ENCODE data around the gene CST7. TPM values are rescaled to one million over a fixed set of nuclear protein-coding genes. Genes with fewer than 3 reads are reported as not detected.

CST7 gene
- polyA plus RNA-seq, 2 of the 4 experiments (the other 2 are of a cell fraction), result not detected

GRCh38 chr20:24981282-24981681 lies 32.2 kb downstream of the CST7 start:
- Histone ChIP-seq H3K4me3 (no peak overlapping the region), H3K9me3 (peaks cover 19% of the 10 kb centered on the region), H3K27ac (no peak overlapping the region), H3K4me2 (no peak overlapping the region), H3K4me1 (no peaks in the 10 kb centered on the region)
- WGBS (ENCODE audit: missing lambda C conversion rate), result 89% methylated on average over 4 of the region's 4 CpGs
- ChIA-PET POLR2A (no interaction called here), CTCF (interaction anchor here (0.9 kb wide), 1 partner anchor 12 kb away, joined by 3 read pairs; no protein-coding TSS in a partner anchor)
- FAIRE-seq (no peak), DNase-seq (ENCODE audit: low read depth in 1 of 2, low spot score in 1 of 2) (no peak), ATAC-seq (no peak)
- TF ChIP-seq FOXS1 (CRISPR knock-in tag; IDR thresholded peaks at IDR 0.05) (no peak), SREBF2 (IDR thresholded peaks at IDR 0.05) (no peak), JUN (IDR thresholded peaks at IDR 0.05) (no peak), RCOR1 (IDR thresholded peaks at IDR 0.05; ENCODE audit: low read depth, low read length) (no peak), FOSB (CRISPR knock-in tag; IDR thresholded peaks at IDR 0.05) (no peak), ZC3H11A (IDR thresholded peaks at IDR 0.05) (no peak), HOXB13 (CRISPR knock-in tag; IDR thresholded peaks at IDR 0.05; ENCODE audit: low read depth) (no peak), USF2 (IDR thresholded peaks at IDR 0.05) (no peak), POLR2A (IDR thresholded peaks at IDR 0.05; ENCODE audit: low read length) (no peak), NFE2L2 (conservative IDR thresholded peaks at IDR 0.05; ENCODE audit: low read length) (no peak), EP300 (IDR thresholded peaks at IDR 0.05) (no peak)
- TF ChIP-seq, protein P1, sequence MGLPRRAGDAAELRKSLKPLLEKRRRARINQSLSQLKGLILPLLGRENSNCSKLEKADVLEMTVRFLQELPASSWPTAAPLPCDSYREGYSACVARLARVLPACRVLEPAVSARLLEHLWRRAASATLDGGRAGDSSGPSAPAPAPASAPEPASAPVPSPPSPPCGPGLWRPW (IDR thresholded peaks at IDR 0.05), result no peak
- TF ChIP-seq, protein P2, sequence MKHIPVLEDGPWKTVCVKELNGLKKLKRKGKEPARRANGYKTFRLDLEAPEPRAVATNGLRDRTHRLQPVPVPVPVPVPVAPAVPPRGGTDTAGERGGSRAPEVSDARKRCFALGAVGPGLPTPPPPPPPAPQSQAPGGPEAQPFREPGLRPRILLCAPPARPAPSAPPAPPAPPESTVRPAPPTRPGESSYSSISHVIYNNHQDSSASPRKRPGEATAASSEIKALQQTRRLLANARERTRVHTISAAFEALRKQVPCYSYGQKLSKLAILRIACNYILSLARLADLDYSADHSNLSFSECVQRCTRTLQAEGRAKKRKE (CRISPR knock-in tag; IDR thresholded peaks at IDR 0.05; ENCODE audit: low read depth), result no peak

GRCh38 chr20:24981790-24982189 lies 32.7 kb downstream of the CST7 start:
- POLR2A ChIA-PET, result no interaction called here
- H3K4me2 ChIP-seq, result no peak overlapping the region
- FAIRE-seq (no peak), DNase-seq (ENCODE audit: low read depth in 1 of 2, low spot score in 1 of 2) (no peak), ATAC-seq (no peak)
- no peak overlapping the region for H3K27ac ChIP-seq
- no peak for TF ChIP-seq FOSB (CRISPR knock-in tag; IDR thresholded peaks at IDR 0.05)
- TF ChIP-seq POLR2A (IDR thresholded peaks at IDR 0.05; ENCODE audit: low read length), result no peak
- TF ChIP-seq MAZ (IDR thresholded peaks at IDR 0.05; ENCODE audit: borderline replicate concordance, low read depth, low read length), result no peak
- TF ChIP-seq HDAC2 (IDR thresholded peaks at IDR 0.05), result no peak
- no peak for TF ChIP-seq RAD21 (conservative IDR thresholded peaks at IDR 0.05 in 1 of 2, IDR thresholded peaks at IDR 0.05 in 1 of 2)
- TF ChIP-seq, protein P3, sequence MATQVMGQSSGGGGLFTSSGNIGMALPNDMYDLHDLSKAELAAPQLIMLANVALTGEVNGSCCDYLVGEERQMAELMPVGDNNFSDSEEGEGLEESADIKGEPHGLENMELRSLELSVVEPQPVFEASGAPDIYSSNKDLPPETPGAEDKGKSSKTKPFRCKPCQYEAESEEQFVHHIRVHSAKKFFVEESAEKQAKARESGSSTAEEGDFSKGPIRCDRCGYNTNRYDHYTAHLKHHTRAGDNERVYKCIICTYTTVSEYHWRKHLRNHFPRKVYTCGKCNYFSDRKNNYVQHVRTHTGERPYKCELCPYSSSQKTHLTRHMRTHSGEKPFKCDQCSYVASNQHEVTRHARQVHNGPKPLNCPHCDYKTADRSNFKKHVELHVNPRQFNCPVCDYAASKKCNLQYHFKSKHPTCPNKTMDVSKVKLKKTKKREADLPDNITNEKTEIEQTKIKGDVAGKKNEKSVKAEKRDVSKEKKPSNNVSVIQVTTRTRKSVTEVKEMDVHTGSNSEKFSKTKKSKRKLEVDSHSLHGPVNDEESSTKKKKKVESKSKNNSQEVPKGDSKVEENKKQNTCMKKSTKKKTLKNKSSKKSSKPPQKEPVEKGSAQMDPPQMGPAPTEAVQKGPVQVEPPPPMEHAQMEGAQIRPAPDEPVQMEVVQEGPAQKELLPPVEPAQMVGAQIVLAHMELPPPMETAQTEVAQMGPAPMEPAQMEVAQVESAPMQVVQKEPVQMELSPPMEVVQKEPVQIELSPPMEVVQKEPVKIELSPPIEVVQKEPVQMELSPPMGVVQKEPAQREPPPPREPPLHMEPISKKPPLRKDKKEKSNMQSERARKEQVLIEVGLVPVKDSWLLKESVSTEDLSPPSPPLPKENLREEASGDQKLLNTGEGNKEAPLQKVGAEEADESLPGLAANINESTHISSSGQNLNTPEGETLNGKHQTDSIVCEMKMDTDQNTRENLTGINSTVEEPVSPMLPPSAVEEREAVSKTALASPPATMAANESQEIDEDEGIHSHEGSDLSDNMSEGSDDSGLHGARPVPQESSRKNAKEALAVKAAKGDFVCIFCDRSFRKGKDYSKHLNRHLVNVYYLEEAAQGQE (IDR thresholded peaks at IDR 0.05), result no peak
- TF ChIP-seq RNF2 (IDR thresholded peaks at IDR 0.05; ENCODE audit: borderline replicate concordance, low read depth), result no peak
- no peak for TF ChIP-seq FOXS1 (CRISPR knock-in tag; IDR thresholded peaks at IDR 0.05)
- no peak for TF ChIP-seq E2F6 (IDR thresholded peaks at IDR 0.05; ENCODE audit: borderline replicate concordance, low read depth)
- TF ChIP-seq, protein P1 (IDR thresholded peaks at IDR 0.05), result no peak
- TF ChIP-seq ZC3H11A (IDR thresholded peaks at IDR 0.05), result no peak
- no peak for TF ChIP-seq NR3C1 (IDR thresholded peaks at IDR 0.05)
- no peak for TF ChIP-seq HEYL (CRISPR knock-in tag; IDR thresholded peaks at IDR 0.05)
- no peak for TF ChIP-seq PHF8 (IDR thresholded peaks at IDR 0.05; ENCODE audit: borderline replicate concordance, low read depth)
- no peak for TF ChIP-seq HMGXB4 (CRISPR knock-in tag; IDR thresholded peaks at IDR 0.05; ENCODE audit: borderline replicate concordance)
- TF ChIP-seq JUN (IDR thresholded peaks at IDR 0.05), result no peak
- no peak for TF ChIP-seq ZSCAN20 (CRISPR knock-in tag; IDR thresholded peaks at IDR 0.05)
- TF ChIP-seq TFCP2L1 (CRISPR knock-in tag; IDR thresholded peaks at IDR 0.05), result no peak
- TF ChIP-seq EHMT2 (IDR thresholded peaks at IDR 0.05; ENCODE audit: low read depth), result no peak
- H3K9me3 ChIP-seq, result peaks cover 14% of the 10 kb centered on the region
- CTCF ChIA-PET, result no interaction called here
- H3K4me3 ChIP-seq, result no peak overlapping the region
- 88% methylated on average over 3 of the region's 3 CpGs for WGBS (ENCODE audit: missing lambda C conversion rate)
- H3K4me1 ChIP-seq, result no peaks in the 10 kb centered on the region
